Left ventricle myocardium inferior (tissue), 1 donor: ENCODE results near the gene APOL4. TPM values are rescaled to one million over a fixed set of nuclear protein-coding genes. Genes with fewer than 3 reads are reported as not detected.
"Not testable (repeated sequence)": the region's sequence is repeated elsewhere in the genome, so short reads cannot be mapped to it uniquely, and the experiment has no call there.

Source experiments
- DNase-seq: peaks from one replicate; pipeline ENCODE4 v3.0.0-alpha.2; 2020
- H3K27ac ChIP-seq: fragments of 200-600 bp; replicated peaks from 2 replicates; pipeline ENCODE4 v1.8.0; 2021
- H3K27me3 ChIP-seq: fragments of 200-600 bp; 2 replicates; pipeline ENCODE4 v1.8.0; 2021; ENCODE audit warnings: low read depth
- H3K36me3 ChIP-seq: fragments of 200-600 bp; 2 replicates; pipeline ENCODE4 v1.8.0; 2021
- H3K4me1 ChIP-seq: fragments of 200-600 bp; 2 replicates; pipeline ENCODE4 v1.8.0; 2021
- H3K4me3 ChIP-seq: fragments of 200-600 bp; 2 replicates; pipeline ENCODE4 v1.8.0; 2021; ENCODE audit warnings: mild to moderate bottlenecking, moderate library complexity
- H3K9me3 ChIP-seq: fragments of 200-600 bp; replicated peaks from 2 replicates; pipeline ENCODE4 v1.8.0; 2021
- intact Hi-C: fragments of 100-400 bp; cut with micrococcal nuclease; formaldehyde crosslinking; loops from one replicate; pipeline ENCODE4 v1.11.0; 2022
- total RNA-seq: library from RNA; stranded (reverse); fragmentation: NEBNext Ultra II Directional; extraction: Animal tissue kit (Norgen Biotek cat#: 25700); gene quantifications from one replicate; pipeline ENCODE4 v1.2.1, GENCODE V29; 2021
- TF ChIP-seq, protein P1 (sequence below): fragments of 200-600 bp; IDR thresholded peaks from 2 replicates; pipeline ENCODE4 v1.8.0; 2021; ENCODE audit warnings: antibody characterized with exemption, mild to moderate bottlenecking, borderline replicate concordance
- donor health status: DM: no; HTN: yes; CAD: no; lungs with severe emphysema.

Gene APOL4
- total RNA-seq, 1 donor from 2014 or later, result 4.7 TPM

DNA sequence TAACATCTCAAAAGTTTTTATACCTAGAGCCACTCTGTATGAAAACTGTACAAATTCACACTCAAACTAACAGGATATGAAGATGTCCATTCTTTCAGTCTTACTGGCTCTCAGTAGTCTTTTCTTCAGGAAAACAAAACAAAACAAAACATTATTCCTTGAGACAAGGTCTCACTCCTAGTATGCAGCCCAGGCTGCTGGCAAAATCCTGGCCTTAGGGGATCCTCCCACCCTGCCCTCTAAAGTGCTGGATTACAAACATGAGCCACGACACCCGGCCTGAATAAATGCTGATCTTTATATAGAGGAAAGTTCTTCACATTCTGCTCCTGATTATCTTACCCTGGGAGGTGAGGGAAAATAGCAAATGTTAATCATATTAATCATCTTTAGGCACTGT lies 32.6 kb upstream of the APOL4 start:
- no peaks in the 10 kb centered on the region for H3K27me3 ChIP-seq
- H3K27ac ChIP-seq, result no peak overlapping the region
- H3K9me3 ChIP-seq, result no peaks in the 10 kb centered on the region
- H3K4me1 ChIP-seq, result peaks cover 62% of the 10 kb centered on the region
- TF ChIP-seq, protein P1, sequence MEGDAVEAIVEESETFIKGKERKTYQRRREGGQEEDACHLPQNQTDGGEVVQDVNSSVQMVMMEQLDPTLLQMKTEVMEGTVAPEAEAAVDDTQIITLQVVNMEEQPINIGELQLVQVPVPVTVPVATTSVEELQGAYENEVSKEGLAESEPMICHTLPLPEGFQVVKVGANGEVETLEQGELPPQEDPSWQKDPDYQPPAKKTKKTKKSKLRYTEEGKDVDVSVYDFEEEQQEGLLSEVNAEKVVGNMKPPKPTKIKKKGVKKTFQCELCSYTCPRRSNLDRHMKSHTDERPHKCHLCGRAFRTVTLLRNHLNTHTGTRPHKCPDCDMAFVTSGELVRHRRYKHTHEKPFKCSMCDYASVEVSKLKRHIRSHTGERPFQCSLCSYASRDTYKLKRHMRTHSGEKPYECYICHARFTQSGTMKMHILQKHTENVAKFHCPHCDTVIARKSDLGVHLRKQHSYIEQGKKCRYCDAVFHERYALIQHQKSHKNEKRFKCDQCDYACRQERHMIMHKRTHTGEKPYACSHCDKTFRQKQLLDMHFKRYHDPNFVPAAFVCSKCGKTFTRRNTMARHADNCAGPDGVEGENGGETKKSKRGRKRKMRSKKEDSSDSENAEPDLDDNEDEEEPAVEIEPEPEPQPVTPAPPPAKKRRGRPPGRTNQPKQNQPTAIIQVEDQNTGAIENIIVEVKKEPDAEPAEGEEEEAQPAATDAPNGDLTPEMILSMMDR, result no peak
- intact Hi-C loops, result no loop called here
- peaks cover 50% of the 10 kb centered on the region for H3K36me3 ChIP-seq
- DNase-seq, result no peak
- H3K4me3 ChIP-seq, result no peak overlapping the region

- no peaks in the 10 kb centered on the region for H3K27me3 ChIP-seq
- no peak overlapping the region for H3K27ac ChIP-seq
- peaks cover 54% of the 10 kb centered on the region for H3K36me3 ChIP-seq
- no peak for DNase-seq
- no peak overlapping the region for H3K4me3 ChIP-seq
- TF ChIP-seq, protein P1, result no peak
- intact Hi-C loops, result no loop called here
- peaks cover 58% of the 10 kb centered on the region for H3K4me1 ChIP-seq
- H3K9me3 ChIP-seq, result no peaks in the 10 kb centered on the region
These were observed 32.2 kb upstream of the APOL4 start for GRCh38 chr22:36233796-36234195.

DNA sequence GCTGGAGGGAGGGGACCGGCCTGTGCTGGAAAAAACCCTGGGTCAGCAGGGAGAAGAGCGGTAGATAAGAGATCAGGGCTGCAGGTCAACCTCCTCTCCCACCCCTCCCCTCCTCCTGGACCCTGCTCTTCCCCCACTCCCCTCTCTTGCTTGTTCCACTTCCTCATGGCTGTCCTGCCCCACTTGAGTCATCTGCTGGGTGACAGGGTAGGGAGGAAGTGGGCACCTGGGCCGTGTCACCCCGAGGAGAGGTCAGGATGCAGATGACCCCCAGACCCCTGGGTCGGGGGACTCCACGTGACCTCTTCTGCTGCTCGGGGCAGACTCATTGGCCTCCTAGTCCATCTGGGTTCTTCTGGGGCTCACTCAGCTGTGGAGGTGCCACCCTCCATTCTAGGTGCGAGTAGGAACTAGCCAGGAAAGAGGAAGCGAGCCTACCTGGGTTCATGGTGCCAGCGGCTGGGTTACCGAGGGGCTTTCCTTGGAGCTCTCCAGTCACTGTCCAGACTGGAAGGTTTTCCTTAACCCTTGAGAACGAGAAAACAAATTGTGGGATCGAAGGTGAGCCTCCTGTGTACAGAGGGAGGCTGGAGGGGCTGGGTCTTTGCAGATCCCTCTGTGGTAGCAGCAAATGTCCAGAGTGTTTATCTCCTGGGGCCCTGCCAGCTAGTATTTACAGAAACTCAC lies 31.2 kb upstream of the APOL4 start:
- no peak for DNase-seq
- no peaks in the 10 kb centered on the region for H3K27me3 ChIP-seq
- H3K27ac ChIP-seq, result no peak overlapping the region
- H3K36me3 ChIP-seq, result peaks cover 63% of the 10 kb centered on the region
- H3K4me3 ChIP-seq, result no peak overlapping the region
- no peaks in the 10 kb centered on the region for H3K9me3 ChIP-seq
- intact Hi-C loops, result no loop called here
- TF ChIP-seq, protein P1, result no peak
- H3K4me1 ChIP-seq, result peaks cover 48% of the 10 kb centered on the region

GRCh38 chr22:36231051-36231450 lies 29.4 kb upstream of the APOL4 start:
- peaks cover 30% of the 10 kb centered on the region for H3K4me1 ChIP-seq
- DNase-seq, H3K9me3 ChIP-seq, intact Hi-C loops, H3K27me3 ChIP-seq, H3K27ac ChIP-seq, H3K4me3 ChIP-seq: not testable (repeated sequence)
- peaks cover 79% of the 10 kb centered on the region for H3K36me3 ChIP-seq

GRCh38 chr22:36229649-36230048 lies 28.0 kb upstream of the APOL4 start:
- H3K27ac ChIP-seq, intact Hi-C loops, H3K27me3 ChIP-seq, DNase-seq, H3K9me3 ChIP-seq, H3K4me3 ChIP-seq: not testable (repeated sequence)
- Histone ChIP-seq H3K36me3 (peaks cover 78% of the 10 kb centered on the region), H3K4me1 (peaks cover 16% of the 10 kb centered on the region)

- no peak overlapping the region for H3K4me3 ChIP-seq
- peaks cover 12% of the 10 kb centered on the region for H3K4me1 ChIP-seq
- no peaks in the 10 kb centered on the region for H3K9me3 ChIP-seq
- no peak overlapping the region for H3K27ac ChIP-seq
- TF ChIP-seq, protein P1, result no peak
- H3K36me3 ChIP-seq, result peaks cover 76% of the 10 kb centered on the region
- H3K27me3 ChIP-seq, result no peaks in the 10 kb centered on the region
- DNase-seq, result no peak
- intact Hi-C loops, result no loop called here
These were observed 27.3 kb upstream of the APOL4 start for GRCh38 chr22:36228944-36229343.

GRCh38 chr22:36228369-36228768 lies 26.8 kb upstream of the APOL4 start:
- intact Hi-C loops, DNase-seq, H3K27me3 ChIP-seq, H3K27ac ChIP-seq, H3K4me3 ChIP-seq, H3K9me3 ChIP-seq: not testable (repeated sequence)
- peaks cover 12% of the 10 kb centered on the region for H3K4me1 ChIP-seq
- H3K36me3 ChIP-seq, result peaks cover 71% of the 10 kb centered on the region
